HG03196 (cell line): ENCODE measurements around the gene OPN1SW.

Source experiments
- ATAC-seq: cut with Tn5 transposase; IDR thresholded peaks from one replicate; pipeline ENCODE4 v1.9.1; 2021; ENCODE audit not compliant: unreplicated experiment

OPN1SW gene

DNA sequence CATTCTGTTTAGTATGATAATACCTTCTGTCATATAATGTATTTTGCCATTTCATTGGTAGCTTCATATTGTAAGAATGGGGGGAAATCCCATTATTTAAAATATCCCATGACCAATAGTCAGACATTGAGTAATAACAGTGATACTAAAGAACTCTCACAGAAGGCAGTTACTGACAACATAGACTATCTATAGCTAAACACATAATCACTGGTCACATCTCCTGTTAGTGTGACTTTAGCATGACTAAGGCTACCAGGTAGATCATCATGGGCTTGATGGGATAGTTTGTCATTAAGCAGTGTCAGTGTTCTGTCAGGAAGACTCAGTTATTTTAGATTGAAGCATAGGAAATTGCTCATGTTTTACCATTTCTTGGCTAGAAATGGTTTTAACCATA lies 16.4 kb downstream of the OPN1SW start:
- no peak for ATAC-seq

DNA sequence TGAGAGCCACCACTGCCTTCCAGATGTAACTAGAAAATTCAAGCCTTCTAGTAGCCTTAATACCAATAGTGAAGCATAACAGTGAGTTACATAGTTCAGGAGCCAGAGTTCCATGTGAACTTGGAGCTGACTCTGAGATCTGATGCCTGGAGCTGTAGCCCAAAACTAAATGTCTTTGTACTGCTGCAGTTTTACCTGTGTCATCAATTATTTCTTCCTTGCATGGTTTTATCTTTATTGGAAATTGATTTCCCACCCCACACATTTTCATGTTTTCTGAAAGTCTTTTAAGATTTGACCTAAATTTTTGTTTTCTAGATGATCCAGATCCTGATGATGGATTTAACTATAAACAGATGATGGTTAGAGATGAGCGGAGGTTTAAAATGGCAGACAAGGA lies 17.0 kb downstream of the OPN1SW start:
- ATAC-seq: no peak

- no peak for ATAC-seq
Observed at GRCh38 chr7:128757203-128757602, 18.4 kb downstream of the OPN1SW start.

GRCh38 chr7:128755819-128756476 lies 19.6 kb downstream of the OPN1SW start:
- ATAC-seq: no peak

DNA sequence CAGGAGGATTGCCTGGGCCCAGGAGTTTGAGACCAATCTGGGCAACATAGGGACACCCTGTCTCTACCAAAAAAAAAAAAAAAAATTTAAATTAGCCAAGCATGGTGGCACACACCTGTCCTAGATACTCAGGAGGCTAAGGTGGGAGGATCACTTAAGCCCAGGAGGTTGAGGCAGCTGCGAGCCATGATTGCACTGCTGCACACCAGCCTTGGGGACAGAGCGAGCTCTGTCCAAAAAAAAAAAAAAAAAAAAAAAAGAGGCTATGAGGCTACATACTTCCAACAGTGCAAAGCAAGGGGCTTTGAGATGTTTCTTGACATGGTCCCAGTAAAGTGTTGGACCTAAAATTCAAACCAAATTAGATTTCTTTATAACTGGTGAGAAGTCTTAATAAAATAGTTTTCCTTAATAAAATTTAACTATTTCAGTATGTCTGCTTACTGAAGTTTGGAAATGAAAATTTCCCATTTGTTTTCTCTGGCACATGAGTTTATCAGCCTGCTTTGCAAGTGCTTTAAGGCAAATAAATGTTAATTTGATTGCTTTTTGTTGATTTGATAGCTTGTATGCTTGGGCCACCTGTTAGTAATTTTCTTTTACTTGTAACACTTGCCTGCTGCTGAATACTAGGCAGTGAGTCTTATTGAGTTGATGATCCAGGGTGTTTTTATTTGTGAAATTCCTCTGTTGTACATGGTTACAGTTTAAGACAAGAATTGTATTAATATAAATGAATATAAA lies 20.3 kb downstream of the OPN1SW start:
- ATAC-seq: no peak

GRCh38 chr7:128752251-128752650 lies 23.3 kb downstream of the OPN1SW start:
- ATAC-seq: no peak

DNA sequence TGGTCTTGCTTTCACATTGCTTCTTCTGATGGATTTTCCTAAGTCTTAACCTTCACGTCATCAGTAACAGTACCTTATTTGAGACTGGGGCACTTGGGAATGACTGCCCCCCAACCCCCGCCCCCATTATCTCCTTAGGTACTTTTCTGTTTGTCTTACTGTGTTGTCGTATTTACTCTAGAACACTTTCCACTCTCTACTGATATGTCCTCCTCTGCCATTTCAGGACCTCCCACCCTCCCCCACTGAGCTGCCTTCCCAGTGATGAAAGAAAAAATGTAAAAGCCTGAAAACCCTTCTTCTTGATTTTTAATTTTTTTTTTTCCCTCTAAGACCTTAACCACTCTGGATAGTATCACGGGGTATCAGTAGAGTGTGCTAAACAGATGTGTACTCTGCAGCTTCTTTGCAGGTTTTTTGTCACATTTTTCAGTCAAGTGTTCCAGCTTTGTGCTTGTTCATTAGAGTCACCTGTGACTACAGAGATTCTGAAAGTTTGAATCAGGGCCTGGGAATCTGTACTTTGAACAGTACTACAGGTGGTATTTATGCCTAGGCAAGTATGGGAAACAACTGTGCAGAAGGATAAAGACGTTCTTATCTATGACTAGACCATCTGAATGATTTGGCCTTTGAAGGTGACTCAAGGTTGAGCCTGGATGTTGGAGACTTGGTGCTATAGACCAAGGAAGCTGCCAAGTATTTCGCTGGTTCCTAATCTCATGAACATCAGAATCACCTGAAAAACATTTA lies 28.1 kb downstream of the OPN1SW start:
- no peak for ATAC-seq

GRCh38 chr7:128745706-128746105 lies 29.9 kb downstream of the OPN1SW start:
- ATAC-seq: no peak

- no peak for ATAC-seq
Observed at GRCh38 chr7:128744366-128744905, 31.2 kb downstream of the OPN1SW start.

GRCh38 chr7:128743112-128743772 lies 32.4 kb downstream of the OPN1SW start:
- ATAC-seq: no peak

GRCh38 chr7:128742206-128742605 lies 33.4 kb downstream of the OPN1SW start:
- ATAC-seq: no peak

DNA sequence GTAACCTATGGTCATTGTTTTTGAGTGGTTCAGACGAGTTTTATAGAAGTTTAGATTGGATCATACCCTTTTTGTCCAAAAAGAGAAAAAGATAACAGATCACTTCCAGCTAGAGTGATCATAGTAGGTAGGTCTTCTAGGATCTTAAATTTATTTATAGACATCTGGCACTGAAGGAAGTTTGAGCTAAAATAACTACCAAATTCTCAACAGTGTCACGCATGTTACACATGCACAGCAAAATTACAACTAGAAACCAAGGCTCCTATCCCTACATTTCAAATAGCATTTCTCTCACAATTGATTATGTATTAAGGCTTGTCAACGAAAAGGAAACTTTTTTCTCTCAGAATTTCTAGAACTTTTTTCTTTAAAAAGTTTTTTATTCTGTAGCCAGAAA lies 34.1 kb downstream of the OPN1SW start:
- ATAC-seq: no peak

DNA sequence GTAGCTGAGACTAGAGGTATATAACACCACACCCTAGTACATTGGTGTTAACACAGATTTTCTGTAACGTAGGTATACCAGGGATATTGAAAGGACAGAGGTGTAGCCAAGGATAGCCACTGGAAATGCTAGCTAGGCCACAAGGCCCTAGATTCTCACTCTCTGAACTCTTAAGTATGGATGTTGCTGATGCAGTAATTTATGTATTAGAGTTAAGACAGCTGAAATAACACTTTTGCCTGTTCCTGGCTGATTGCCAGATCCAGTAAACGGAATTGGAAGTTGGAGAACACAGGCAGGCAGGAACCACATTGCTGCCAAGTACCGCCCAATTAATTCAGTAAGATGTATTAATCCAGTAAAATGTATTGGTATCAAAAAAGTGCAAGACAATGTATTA lies 34.6 kb downstream of the OPN1SW start:
- ATAC-seq: no peak

GRCh38 chr7:128739990-128740682 lies 35.5 kb downstream of the OPN1SW start:
- no peak for ATAC-seq

DNA sequence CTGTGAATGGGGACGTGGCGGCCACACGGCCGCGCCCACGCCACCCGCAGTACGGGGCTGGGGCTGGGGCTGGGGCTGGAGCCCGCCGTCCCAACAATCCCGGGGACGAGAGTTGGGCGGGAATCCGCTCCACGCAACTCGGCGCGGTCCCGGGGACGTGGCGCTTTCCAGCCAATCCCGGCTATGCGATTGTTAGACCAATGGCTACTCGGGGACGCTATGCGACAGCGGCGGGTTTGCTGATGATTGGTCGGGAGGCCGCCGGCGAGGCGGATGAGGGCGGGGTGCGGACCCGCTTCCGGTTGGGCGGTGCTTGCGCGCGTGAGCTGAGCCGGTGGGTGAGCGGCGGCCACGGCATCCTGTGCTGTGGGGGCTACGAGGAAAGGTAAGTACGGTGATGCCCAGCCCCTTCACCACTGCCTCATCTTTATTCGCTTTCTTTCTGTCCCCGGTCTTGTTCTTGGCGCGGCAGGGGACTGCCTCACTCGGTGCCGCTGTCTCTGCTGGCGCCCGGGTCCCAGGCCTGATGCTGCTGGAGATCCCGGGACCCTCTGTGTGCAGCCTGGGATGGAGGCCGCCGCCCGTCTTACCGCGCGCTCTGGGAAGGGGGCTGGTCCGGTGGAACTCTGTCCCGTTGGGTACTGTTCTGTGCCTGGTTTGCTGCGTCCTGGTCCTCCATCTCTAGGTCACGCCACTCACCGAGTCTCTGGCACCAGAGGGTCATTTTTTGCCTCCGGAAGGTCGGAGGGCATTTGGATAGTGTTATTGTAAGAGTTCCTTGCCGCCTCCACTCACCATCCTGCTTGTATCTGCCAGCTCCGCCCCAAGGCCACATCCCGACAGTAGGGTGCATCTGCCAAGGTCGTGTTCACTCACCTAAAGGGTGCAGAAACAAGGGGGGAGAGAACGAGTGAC lies 36.3 kb downstream of the OPN1SW start, which contains the start of gene CALU:
TSS of gene CALU (plus strand) at position 312 of the 915 bp plus-strand sequence. CDS start 9,225 bp downstream, outside the sequence.
- ATAC-seq: peak; percentile 97

- ATAC-seq: no peak
Observed at GRCh38 chr7:128738570-128739047, 37.0 kb downstream of the OPN1SW start.

GRCh38 chr7:128737867-128738385 lies 37.7 kb downstream of the OPN1SW start:
- ATAC-seq: no peak

DNA sequence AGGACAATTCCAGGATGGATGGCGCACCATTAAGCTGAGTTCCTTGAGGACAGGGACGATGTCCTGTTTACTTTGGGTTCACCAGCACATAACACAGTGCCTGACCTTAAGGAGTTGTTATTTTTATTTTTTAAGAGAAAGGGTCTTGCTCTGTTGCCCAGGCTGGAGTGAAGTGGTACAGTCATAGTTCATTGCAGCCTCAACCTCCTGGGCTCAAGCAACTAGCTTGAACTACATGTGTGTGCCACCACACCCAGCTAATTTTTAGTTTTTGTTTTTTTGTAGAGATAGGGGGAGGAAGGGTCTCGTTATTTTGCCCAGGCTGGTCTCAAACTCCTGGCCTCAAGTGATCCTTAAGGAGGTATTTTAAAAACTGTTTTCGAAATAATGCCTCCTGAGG lies 38.2 kb downstream of the OPN1SW start:
- no peak for ATAC-seq

GRCh38 chr7:128735436-128735835 lies 40.2 kb downstream of the OPN1SW start:
- no peak for ATAC-seq
